ENCODE data around the gene MSN. TPM values are rescaled to one million over a fixed set of nuclear protein-coding genes. Genes with fewer than 3 reads are reported as not detected.

Gene MSN
- polyA plus RNA-seq, 1 donor from 2014 or later, result 2.3 TPM

- H3K79me2 ChIP-seq (replicated peaks; ENCODE audit: insufficient read depth, low read length), result no peaks in the 10 kb centered on the region
- H3K36me3 ChIP-seq (ENCODE audit: insufficient read depth, low read length), result no peaks in the 10 kb centered on the region
- H3K4me3 ChIP-seq (ENCODE audit: low read length), result no peak overlapping the region
- H3K9me2 ChIP-seq (ENCODE audit: insufficient read depth, low read length), result no peaks in the 10 kb centered on the region
- no peaks in the 10 kb centered on the region for H3K27me3 ChIP-seq (ENCODE audit: insufficient read depth, low read depth, low read length)
- no peak overlapping the region for H2AFZ ChIP-seq (ENCODE audit: low read depth, low read length)
- H3K9ac ChIP-seq (ENCODE audit: low read length), result no peak overlapping the region
- H3K27ac ChIP-seq (ENCODE audit: low read length), result no peak overlapping the region
- TF ChIP-seq MXI1 (conservative IDR thresholded peaks at IDR 0.05; ENCODE audit: poor library complexity, severe bottlenecking) (no peak), EZH2 (IDR thresholded peaks at IDR 0.05; ENCODE audit: borderline replicate concordance, insufficient read depth, low read length, poor library complexity, severe bottlenecking) (no peak), SMC3 (conservative IDR thresholded peaks at IDR 0.05; ENCODE audit: poor library complexity) (no peak), RAD21 (conservative IDR thresholded peaks at IDR 0.05) (no peak), POLR2AphosphoS5 (IDR thresholded peaks at IDR 0.05) (no peak), EP300 (conservative IDR thresholded peaks at IDR 0.05; ENCODE audit: poor library complexity, severe bottlenecking) (no peak), REST (IDR thresholded peaks at IDR 0.05; ENCODE audit: borderline replicate concordance) (no peak), TAF1 (IDR thresholded peaks at IDR 0.05; ENCODE audit: low read depth) (no peak), CTCF (IDR thresholded peaks at IDR 0.05; ENCODE audit: poor library complexity, severe bottlenecking) (no peak)
- no peaks in the 10 kb centered on the region for H3K9me3 ChIP-seq (ENCODE audit: low read length)
- H4K20me1 ChIP-seq (ENCODE audit: insufficient read depth), result no peaks in the 10 kb centered on the region
- H3K4me2 ChIP-seq (ENCODE audit: low read length), result no peak overlapping the region
- H3F3A ChIP-seq (ENCODE audit: insufficient read depth, low read length, poor library complexity, severe bottlenecking), result no peaks in the 10 kb centered on the region
Measured at GRCh38 chrX:65726715-65727114, 59.3 kb downstream of the MSN start.

- no peaks in the 10 kb centered on the region for H3K9me2 ChIP-seq (ENCODE audit: insufficient read depth, low read length)
- no peak overlapping the region for H3K27ac ChIP-seq (ENCODE audit: low read length)
- H3K79me2 ChIP-seq (replicated peaks; ENCODE audit: insufficient read depth, low read length), result no peaks in the 10 kb centered on the region
- H3K9me3 ChIP-seq (ENCODE audit: low read length), result no peaks in the 10 kb centered on the region
- H3K4me2 ChIP-seq (ENCODE audit: low read length), result no peak overlapping the region
- H3F3A ChIP-seq (ENCODE audit: insufficient read depth, low read length, poor library complexity, severe bottlenecking), result no peaks in the 10 kb centered on the region
- no peak overlapping the region for H2AFZ ChIP-seq (ENCODE audit: low read depth, low read length)
- H3K4me3 ChIP-seq (ENCODE audit: low read length), result no peak overlapping the region
- H3K36me3 ChIP-seq (ENCODE audit: insufficient read depth, low read length), result no peaks in the 10 kb centered on the region
- H3K9ac ChIP-seq (ENCODE audit: low read length), result no peak overlapping the region
- H3K27me3 ChIP-seq (ENCODE audit: insufficient read depth, low read depth, low read length), result no peaks in the 10 kb centered on the region
- no peaks in the 10 kb centered on the region for H4K20me1 ChIP-seq (ENCODE audit: insufficient read depth)
- TF ChIP-seq EZH2 (IDR thresholded peaks at IDR 0.05; ENCODE audit: borderline replicate concordance, insufficient read depth, low read length, poor library complexity, severe bottlenecking) (no peak), REST (IDR thresholded peaks at IDR 0.05; ENCODE audit: borderline replicate concordance) (no peak), CTCF (IDR thresholded peaks at IDR 0.05; ENCODE audit: poor library complexity, severe bottlenecking) (no peak), MXI1 (conservative IDR thresholded peaks at IDR 0.05; ENCODE audit: poor library complexity, severe bottlenecking) (no peak), RAD21 (conservative IDR thresholded peaks at IDR 0.05) (no peak), EP300 (conservative IDR thresholded peaks at IDR 0.05; ENCODE audit: poor library complexity, severe bottlenecking) (no peak), TAF1 (IDR thresholded peaks at IDR 0.05; ENCODE audit: low read depth) (no peak), POLR2AphosphoS5 (IDR thresholded peaks at IDR 0.05) (no peak), SMC3 (conservative IDR thresholded peaks at IDR 0.05; ENCODE audit: poor library complexity) (no peak)
Measured at GRCh38 chrX:65731684-65732289, 64.3 kb downstream of the MSN start.
